Endothelial cell of umbilical vein (primary cell): Measurements from ENCODE around the gene CAMK2D. TPM values are rescaled to one million over a fixed set of nuclear protein-coding genes. Genes with fewer than 3 reads are reported as not detected.

Experiments
- BruUV-seq: library from RNA; stranded (reverse); fragments of 400-500 nt; replicated peaks from 2 replicates; lab custom pipeline; 2021; lab: Mats Ljungman, UMichigan
- CTCF ChIA-PET: fragments of 300-600, 350-600 bp; sonication (Branson Sonifier 250); formaldehyde crosslinking; loops from one replicate; lab custom pipeline; 2021; ENCODE audit warnings: antibody characterized with exemption, inconsistent platforms; lab: Charles Lee
- POLR2A ChIA-PET: fragments of 300-600, 350-600 bp; sonication (Branson Sonifier 250); formaldehyde crosslinking; loops from one replicate; lab custom pipeline; 2021; ENCODE audit warnings: antibody characterized with exemption, inconsistent platforms; lab: Charles Lee
- DNase-seq: peaks from one replicate; pipeline ENCODE4 v3.0.0-alpha.2; 2011; ENCODE audit warnings: low read depth, low spot score
- FAIRE-seq: peaks from 2 replicates; lab custom pipeline; 2011; peaks lifted over from hg19 to GRCh38; lab: Jason Lieb, UNC
- H2AFZ ChIP-seq: 2 replicates; pipeline ENCODE4 v1.6.0; 2012; ENCODE audit warnings: low read depth, low read length, control low read depth, inconsistent platforms
- H3K27ac ChIP-seq: 2 replicates; pipeline ENCODE4 v1.5.1; 2011; ENCODE audit warnings: low read depth, mild to moderate bottlenecking, control low read depth, low read length, moderate library complexity; ENCODE audit not compliant: insufficient read depth
- H3K27me3 ChIP-seq, 2 experiments: 2 replicates each; pipeline versions ENCODE4 v1.6.0 to v1.6.1; 2011; ENCODE audit warnings: low read length in 2 of 2, mixed read lengths in 1 of 2; ENCODE audit not compliant: control insufficient read depth in 2 of 2, insufficient read depth in 2 of 2
- H3K36me3 ChIP-seq, 2 experiments: 2 replicates in 1 of 2; 3 replicates in 1 of 2; pipeline ENCODE4 v1.5.1; 2011; ENCODE audit warnings: low read length in 2 of 2, mild to moderate bottlenecking in 1 of 2, moderate library complexity in 1 of 2; ENCODE audit not compliant: control insufficient read depth in 2 of 2, insufficient read depth in 2 of 2; ENCODE audit errors: extremely low read depth in 1 of 2
- H3K4me1 ChIP-seq: 3 replicates; pipeline ENCODE4 v1.5.1; 2011; ENCODE audit warnings: mild to moderate bottlenecking, low read length; ENCODE audit not compliant: control insufficient read depth, insufficient read depth; ENCODE audit errors: extremely low read depth
- H3K4me2 ChIP-seq: 2 replicates; pipeline ENCODE4 v1.6.1; 2011; ENCODE audit warnings: low read length, control low read depth, mixed read lengths; ENCODE audit not compliant: insufficient read depth
- H3K4me3 ChIP-seq, 3 experiments: fragments of 200-600 bp in 1 of 3; sonication (generic), shearing (Covaris generic) in 1 of 3; replicated peaks in 1 of 3; 2 replicates each; pipeline ENCODE4 v1.5.1; 2011 to 2016; ENCODE audit warnings: control low read depth in 3 of 3, low read length in 3 of 3, mild to moderate bottlenecking in 2 of 3, inconsistent platforms in 1 of 3, low read depth in 1 of 3, moderate library complexity in 1 of 3; ENCODE audit not compliant: insufficient read depth in 1 of 3
- H3K79me2 ChIP-seq: 2 replicates; pipeline ENCODE4 v1.6.0; 2012; ENCODE audit warnings: low read length, inconsistent platforms; ENCODE audit not compliant: control insufficient read depth, insufficient read depth
- H3K9ac ChIP-seq: replicated peaks from 2 replicates; pipeline ENCODE3; 2011; ENCODE audit warnings: low read length, control low read depth; ENCODE audit not compliant: insufficient read depth; ENCODE audit errors: extremely low read depth
- H3K9me1 ChIP-seq: replicated peaks from 3 replicates; pipeline ENCODE4 v1.6.0; 2011; ENCODE audit warnings: mild to moderate bottlenecking, low read length; ENCODE audit not compliant: control insufficient read depth, insufficient read depth; ENCODE audit errors: extremely low read depth
- H3K9me3 ChIP-seq: replicated peaks from 2 replicates; pipeline ENCODE4 v1.5.1; 2012; ENCODE audit warnings: low read length, inconsistent platforms; ENCODE audit not compliant: control insufficient read depth, insufficient read depth
- H4K20me1 ChIP-seq: replicated peaks from 2 replicates; pipeline ENCODE3; 2011; ENCODE audit warnings: mild to moderate bottlenecking, low read length; ENCODE audit not compliant: control insufficient read depth, insufficient read depth; ENCODE audit errors: extremely low read depth
- CTCF ChIP-seq, 2 donors: IDR thresholded peaks; 1 replicate in 1 of 2; 2 replicates in 1 of 2; pipeline ENCODE4 v1.5.1; 2011; ENCODE audit warnings: low read length in 2 of 2, mild to moderate bottlenecking in 2 of 2, moderate library complexity in 2 of 2, control low read depth in 1 of 2, inconsistent platforms in 1 of 2, low read depth in 1 of 2; ENCODE audit not compliant: insufficient read depth in 1 of 2; ENCODE audit errors: extremely low read depth in 1 of 2
- EZH2 ChIP-seq: IDR thresholded peaks from 2 replicates; pipeline ENCODE4 v1.6.1; 2012; ENCODE audit warnings: borderline replicate concordance, low read depth, mild to moderate bottlenecking, moderate library complexity, low read length, inconsistent platforms; ENCODE audit not compliant: severe bottlenecking
- FOS ChIP-seq: IDR thresholded peaks from 2 replicates; pipeline ENCODE4 v1.6.1; 2011; ENCODE audit warnings: mild to moderate bottlenecking, low read length, moderate library complexity, borderline replicate concordance; ENCODE audit not compliant: insufficient read depth
- GATA2 ChIP-seq: IDR thresholded peaks from 2 replicates; pipeline ENCODE4 v1.7.0; 2011; ENCODE audit warnings: low read depth, mild to moderate bottlenecking, moderate library complexity, mixed read lengths, low read length; ENCODE audit not compliant: insufficient read length, insufficient read depth
- JUN ChIP-seq: IDR thresholded peaks from 2 replicates; pipeline ENCODE4 v1.6.1; 2011; ENCODE audit warnings: borderline replicate concordance, low read depth; ENCODE audit not compliant: insufficient read length, insufficient read depth
- POLR2A ChIP-seq: IDR thresholded peaks from 2 replicates; pipeline ENCODE4 v1.6.1; 2012; ENCODE audit warnings: low read depth, mild to moderate bottlenecking, control low read depth, low read length
- POLR2AphosphoS5 ChIP-seq: IDR thresholded peaks from 2 replicates; pipeline ENCODE4 v1.6.1; 2012; ENCODE audit warnings: low read depth, mild to moderate bottlenecking, control low read depth, low read length, moderate library complexity; ENCODE audit not compliant: insufficient read depth
- dilution Hi-C: fragments of 300-500 bp; cut with MboI; formaldehyde crosslinking; loops from one replicate; pipeline ENCODE4 v1.15.0; 2019; ENCODE audit warnings: low sequenced_read_pairs; ENCODE audit not compliant: extremely low pct_ligation_motif_present
- intact Hi-C: fragments of 100-400 bp; cut with micrococcal nuclease; formaldehyde crosslinking; loops from one replicate; pipeline ENCODE4 v1.10.0; 2022
- polyA plus RNA-seq, 4 experiments: library from polyadenylated mRNA; depleted of rRNA in 3 of 4; stranded (reverse) in 3 of 4; unstranded in 1 of 4; fragments of >200 nt; gene quantifications; 2 replicates each; pipeline versions ENCODE4 v1.2.1 to v1.2.3, GENCODE V29; 2011 to 2012; ENCODE audit warnings: missing spikeins in 1 of 4
- total RNA-seq: library from RNA; stranded (reverse); gene quantifications from 2 replicates; pipeline ENCODE4 v1.2.3, GENCODE V29; 2021
- TF ChIP-seq, protein P1 (sequence below): IDR thresholded peaks from 2 replicates; pipeline ENCODE4 v1.6.1; 2011; ENCODE audit not compliant: insufficient read depth, insufficient read length

CAMK2D gene
- total and polyA plus RNA-seq, 2 donors (not counting 3 experiments of a cell fraction or from before 2014, with no cell fraction given) = 10.4 to 30.7 TPM

GRCh38 chr4:113745711-113746110 is 15.8 kb downstream of the CAMK2D start:
- no peak for FAIRE-seq
- intact Hi-C loops = no loop called here
- Histone ChIP-seq H3K79me2 (no peaks in the 10 kb centered on the region), H3K4me2 (no peak overlapping the region), H3K27me3 (no peaks in the 10 kb centered on the region), H3K9me3 (no peaks in the 10 kb centered on the region), H3K9ac (no peak overlapping the region), H3K9me1 (no peaks in the 10 kb centered on the region), H3K4me3 (no peak overlapping the region), H3K36me3 (peaks cover 0 to 3% of the 10 kb centered on the region in 2 experiments), H2AFZ (no peak overlapping the region), H3K4me1 (no peaks in the 10 kb centered on the region), H3K27ac (no peak overlapping the region), H4K20me1 (no peaks in the 10 kb centered on the region)
- dilution Hi-C loops = no loop called here
- no TSS peak for BruUV-seq
- TF ChIP-seq POLR2A = no peak
- no peak for TF ChIP-seq EZH2
- TF ChIP-seq, protein P1, sequence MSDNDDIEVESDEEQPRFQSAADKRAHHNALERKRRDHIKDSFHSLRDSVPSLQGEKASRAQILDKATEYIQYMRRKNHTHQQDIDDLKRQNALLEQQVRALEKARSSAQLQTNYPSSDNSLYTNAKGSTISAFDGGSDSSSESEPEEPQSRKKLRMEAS = no peak
- TF ChIP-seq GATA2 = no peak
- no peak for TF ChIP-seq FOS
- TF ChIP-seq CTCF (IDR thresholded peaks at IDR 0.05; ENCODE audit: extremely low read depth in 1 of 2, insufficient read depth in 1 of 2, low read depth in 1 of 2, low read length in 2 of 2) = no peak
- no peak for TF ChIP-seq JUN
- no peak for TF ChIP-seq POLR2AphosphoS5
- ChIA-PET POLR2A (no interaction called here), CTCF (interaction anchor here (0.7 to 1.3 kb wide), 3 partner anchors 8 to 17 kb away, joined by 3 read pairs; no protein-coding TSS in a partner anchor)
- no peak for DNase-seq
